ENCODE results near the gene EID3.

DNA sequence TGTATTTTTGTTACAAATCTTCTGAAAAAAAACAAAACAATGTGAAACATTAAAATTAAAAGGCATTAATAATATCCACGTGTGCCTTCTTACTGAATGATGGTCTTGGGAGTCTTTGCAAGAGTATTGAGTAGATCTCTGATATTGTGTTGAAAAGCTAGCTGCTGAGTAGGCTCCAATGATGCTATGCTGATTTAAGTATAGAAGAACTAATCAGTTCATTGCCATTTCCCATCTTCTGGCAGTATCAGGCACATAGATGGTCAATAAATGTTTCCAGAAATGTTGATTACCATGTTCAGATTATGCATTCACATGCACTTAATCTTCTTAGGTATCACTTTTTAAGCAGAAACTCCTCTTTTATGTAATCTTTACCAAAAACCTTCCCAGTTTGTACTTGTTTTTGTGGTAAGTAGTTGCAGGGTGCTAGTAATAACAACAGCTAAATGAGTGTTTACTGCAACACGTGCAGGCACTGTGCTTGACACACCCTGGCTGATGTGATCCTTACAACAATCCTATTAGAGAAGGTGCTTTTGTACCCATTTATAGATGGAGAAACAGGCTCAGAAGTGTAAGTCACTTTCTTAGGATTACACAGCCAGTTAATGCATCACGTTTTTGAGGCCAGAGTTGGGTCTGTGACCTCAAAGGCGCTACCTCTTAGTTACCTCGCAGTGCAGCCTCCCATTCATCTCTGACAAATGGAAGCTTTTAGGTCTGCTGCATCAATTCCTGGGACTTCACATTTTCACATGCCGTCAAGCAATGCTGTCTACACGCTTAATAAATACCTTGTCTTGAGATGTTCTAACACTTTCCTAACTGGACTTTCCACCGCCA lies 46.9 kb downstream of the EID3 start:
- TF ChIP-seq, protein P1, sequence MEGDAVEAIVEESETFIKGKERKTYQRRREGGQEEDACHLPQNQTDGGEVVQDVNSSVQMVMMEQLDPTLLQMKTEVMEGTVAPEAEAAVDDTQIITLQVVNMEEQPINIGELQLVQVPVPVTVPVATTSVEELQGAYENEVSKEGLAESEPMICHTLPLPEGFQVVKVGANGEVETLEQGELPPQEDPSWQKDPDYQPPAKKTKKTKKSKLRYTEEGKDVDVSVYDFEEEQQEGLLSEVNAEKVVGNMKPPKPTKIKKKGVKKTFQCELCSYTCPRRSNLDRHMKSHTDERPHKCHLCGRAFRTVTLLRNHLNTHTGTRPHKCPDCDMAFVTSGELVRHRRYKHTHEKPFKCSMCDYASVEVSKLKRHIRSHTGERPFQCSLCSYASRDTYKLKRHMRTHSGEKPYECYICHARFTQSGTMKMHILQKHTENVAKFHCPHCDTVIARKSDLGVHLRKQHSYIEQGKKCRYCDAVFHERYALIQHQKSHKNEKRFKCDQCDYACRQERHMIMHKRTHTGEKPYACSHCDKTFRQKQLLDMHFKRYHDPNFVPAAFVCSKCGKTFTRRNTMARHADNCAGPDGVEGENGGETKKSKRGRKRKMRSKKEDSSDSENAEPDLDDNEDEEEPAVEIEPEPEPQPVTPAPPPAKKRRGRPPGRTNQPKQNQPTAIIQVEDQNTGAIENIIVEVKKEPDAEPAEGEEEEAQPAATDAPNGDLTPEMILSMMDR (IDR thresholded peaks at IDR 0.05): no peak
- no peak for TF ChIP-seq POLR2A (IDR thresholded peaks at IDR 0.05)

Measured in Peyer's patch (tissue), 4 donors.